Panc1 (cell line): ENCODE data around the gene COL23A1. TPM values are rescaled to one million over a fixed set of nuclear protein-coding genes. Genes with fewer than 3 reads are reported as not detected.

Experiments used
- ATAC-seq: fragments of 200-7000 bp; cut with Tn5 transposase; 2 replicates; pipeline ENCODE4 v1.9.1; 2020; ENCODE audit warnings: mild to moderate bottlenecking, moderate library complexity
- BruUV-seq: library from RNA; stranded (reverse); fragments of 400-500 nt; replicated peaks from 2 replicates; lab custom pipeline; 2021; lab: Mats Ljungman, UMichigan
- CTCF ChIA-PET: fragments of 300-600 bp; sonication (Branson Sonifier 250); formaldehyde crosslinking; loops from one replicate; lab custom pipeline; 2022; ENCODE audit warnings: antibody characterized with exemption; lab: Charles Lee
- POLR2A ChIA-PET: fragments of 300-600 bp; sonication (Branson Sonifier 250); formaldehyde crosslinking; loops from one replicate; lab custom pipeline; 2022; ENCODE audit warnings: antibody characterized with exemption; lab: Charles Lee
- DNase-seq: peaks from one replicate; pipeline ENCODE4 v3.0.0-alpha.2; 2010; ENCODE audit warnings: low read depth, low spot score
- H3K27ac ChIP-seq: 2 replicates; pipeline ENCODE4 v1.5.1; 2011; ENCODE audit warnings: mild to moderate bottlenecking, low read length, inconsistent platforms
- H3K27me3 ChIP-seq: fragments of 200-500 bp; sonication (Bioruptor generic); 2 replicates; pipeline ENCODE4 v1.6.0; 2014; ENCODE audit warnings: low read length, inconsistent platforms; ENCODE audit not compliant: control insufficient read depth, insufficient read depth
- H3K36me3 ChIP-seq: fragments of 200-500 bp; sonication (Bioruptor generic); 2 replicates; pipeline ENCODE4 v1.5.1; 2014; ENCODE audit warnings: inconsistent platforms, mild to moderate bottlenecking, low read length, moderate library complexity; ENCODE audit not compliant: control insufficient read depth, insufficient read depth
- H3K4me1 ChIP-seq: 2 replicates; pipeline ENCODE4 v1.5.1; 2011; ENCODE audit warnings: inconsistent platforms, mild to moderate bottlenecking, low read length, moderate library complexity; ENCODE audit not compliant: control insufficient read depth, insufficient read depth
- H3K4me3 ChIP-seq, 2 experiments: 2 replicates each; pipeline ENCODE4 v1.5.1; 2011 to 2012; ENCODE audit warnings: low read depth in 2 of 2, low read length in 2 of 2, mild to moderate bottlenecking in 2 of 2, inconsistent platforms in 1 of 2, moderate library complexity in 1 of 2
- H3K9me3 ChIP-seq: fragments of 200-500 bp; sonication (Bioruptor generic); 2 replicates; pipeline ENCODE4 v1.5.1; 2014; ENCODE audit warnings: low read depth, mild to moderate bottlenecking, inconsistent platforms, low read length, moderate library complexity; ENCODE audit not compliant: control insufficient read depth, insufficient read depth
- POLR2AphosphoS5 ChIP-seq: IDR thresholded peaks from 2 replicates; pipeline ENCODE4 v1.6.1; 2012; ENCODE audit warnings: mild to moderate bottlenecking, low read depth, low read length, moderate library complexity
- SIN3A ChIP-seq: IDR thresholded peaks from 2 replicates; pipeline ENCODE4 v1.6.1; 2012; ENCODE audit warnings: low read depth, mild to moderate bottlenecking, low read length, moderate library complexity, borderline replicate concordance; ENCODE audit not compliant: insufficient read depth
- TCF7L2 ChIP-seq: IDR thresholded peaks from 2 replicates; pipeline ENCODE4 v1.6.1; 2011; ENCODE audit warnings: mild to moderate bottlenecking, low read depth, low read length, inconsistent platforms
- in situ Hi-C: cut with HindIII; loops from 2 replicates; pipeline ENCODE4 v1.10.0; 2016; ENCODE audit warnings: low sequenced_read_pairs, low pct_unique_long_range_greater_than_20kb
- intact Hi-C: fragments of 100-400 bp; cut with micrococcal nuclease; formaldehyde crosslinking; loops from one replicate; pipeline ENCODE4 v1.10.0; 2022; ENCODE audit not compliant: unreplicated experiment
- total RNA-seq: library from RNA; stranded (reverse); gene quantifications from one replicate; pipeline ENCODE4 v1.2.1, GENCODE V29; 2021; ENCODE audit not compliant: unreplicated experiment
- TF ChIP-seq, protein P1 (sequence below): fragments of 450-650 bp; IDR thresholded peaks from 2 replicates; pipeline ENCODE4 v1.5.1; 2017; ENCODE audit warnings: mild to moderate bottlenecking
- TF ChIP-seq, protein P2 (sequence below), 2 experiments: IDR thresholded peaks; 2 replicates each; pipeline ENCODE4 v1.6.1; 2011 to 2012; ENCODE audit warnings: low read depth in 2 of 2, control low read depth in 1 of 2, low read length in 1 of 2, mild to moderate bottlenecking in 1 of 2, moderate library complexity in 1 of 2; ENCODE audit not compliant: insufficient read depth in 1 of 2

The COL23A1 gene
- total RNA-seq, 1 experiment from 2014 or later = 0.05 TPM

- ChIA-PET CTCF (no interaction called here), POLR2A (no interaction called here)
- in situ Hi-C loops = no loop called here
- Histone ChIP-seq H3K27me3 (peaks cover 4% of the 10 kb centered on the region), H3K4me3 (no peak overlapping the region), H3K27ac (no peak overlapping the region), H3K4me1 (peaks cover 8% of the 10 kb centered on the region), H3K36me3 (no peaks in the 10 kb centered on the region), H3K9me3 (no peaks in the 10 kb centered on the region; the same call in 1 of the 2 replicates)
- intact Hi-C loops = loop anchor here (2.0 to 10.0 kb wide), 3 partner anchors 173 to 311 kb away; partner anchors contain the start of gene COL23A1
- TF ChIP-seq POLR2AphosphoS5 (no peak), SIN3A (no peak), TCF7L2 (no peak)
- TF ChIP-seq, protein P1, sequence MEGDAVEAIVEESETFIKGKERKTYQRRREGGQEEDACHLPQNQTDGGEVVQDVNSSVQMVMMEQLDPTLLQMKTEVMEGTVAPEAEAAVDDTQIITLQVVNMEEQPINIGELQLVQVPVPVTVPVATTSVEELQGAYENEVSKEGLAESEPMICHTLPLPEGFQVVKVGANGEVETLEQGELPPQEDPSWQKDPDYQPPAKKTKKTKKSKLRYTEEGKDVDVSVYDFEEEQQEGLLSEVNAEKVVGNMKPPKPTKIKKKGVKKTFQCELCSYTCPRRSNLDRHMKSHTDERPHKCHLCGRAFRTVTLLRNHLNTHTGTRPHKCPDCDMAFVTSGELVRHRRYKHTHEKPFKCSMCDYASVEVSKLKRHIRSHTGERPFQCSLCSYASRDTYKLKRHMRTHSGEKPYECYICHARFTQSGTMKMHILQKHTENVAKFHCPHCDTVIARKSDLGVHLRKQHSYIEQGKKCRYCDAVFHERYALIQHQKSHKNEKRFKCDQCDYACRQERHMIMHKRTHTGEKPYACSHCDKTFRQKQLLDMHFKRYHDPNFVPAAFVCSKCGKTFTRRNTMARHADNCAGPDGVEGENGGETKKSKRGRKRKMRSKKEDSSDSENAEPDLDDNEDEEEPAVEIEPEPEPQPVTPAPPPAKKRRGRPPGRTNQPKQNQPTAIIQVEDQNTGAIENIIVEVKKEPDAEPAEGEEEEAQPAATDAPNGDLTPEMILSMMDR = no peak
- TF ChIP-seq, protein P2, sequence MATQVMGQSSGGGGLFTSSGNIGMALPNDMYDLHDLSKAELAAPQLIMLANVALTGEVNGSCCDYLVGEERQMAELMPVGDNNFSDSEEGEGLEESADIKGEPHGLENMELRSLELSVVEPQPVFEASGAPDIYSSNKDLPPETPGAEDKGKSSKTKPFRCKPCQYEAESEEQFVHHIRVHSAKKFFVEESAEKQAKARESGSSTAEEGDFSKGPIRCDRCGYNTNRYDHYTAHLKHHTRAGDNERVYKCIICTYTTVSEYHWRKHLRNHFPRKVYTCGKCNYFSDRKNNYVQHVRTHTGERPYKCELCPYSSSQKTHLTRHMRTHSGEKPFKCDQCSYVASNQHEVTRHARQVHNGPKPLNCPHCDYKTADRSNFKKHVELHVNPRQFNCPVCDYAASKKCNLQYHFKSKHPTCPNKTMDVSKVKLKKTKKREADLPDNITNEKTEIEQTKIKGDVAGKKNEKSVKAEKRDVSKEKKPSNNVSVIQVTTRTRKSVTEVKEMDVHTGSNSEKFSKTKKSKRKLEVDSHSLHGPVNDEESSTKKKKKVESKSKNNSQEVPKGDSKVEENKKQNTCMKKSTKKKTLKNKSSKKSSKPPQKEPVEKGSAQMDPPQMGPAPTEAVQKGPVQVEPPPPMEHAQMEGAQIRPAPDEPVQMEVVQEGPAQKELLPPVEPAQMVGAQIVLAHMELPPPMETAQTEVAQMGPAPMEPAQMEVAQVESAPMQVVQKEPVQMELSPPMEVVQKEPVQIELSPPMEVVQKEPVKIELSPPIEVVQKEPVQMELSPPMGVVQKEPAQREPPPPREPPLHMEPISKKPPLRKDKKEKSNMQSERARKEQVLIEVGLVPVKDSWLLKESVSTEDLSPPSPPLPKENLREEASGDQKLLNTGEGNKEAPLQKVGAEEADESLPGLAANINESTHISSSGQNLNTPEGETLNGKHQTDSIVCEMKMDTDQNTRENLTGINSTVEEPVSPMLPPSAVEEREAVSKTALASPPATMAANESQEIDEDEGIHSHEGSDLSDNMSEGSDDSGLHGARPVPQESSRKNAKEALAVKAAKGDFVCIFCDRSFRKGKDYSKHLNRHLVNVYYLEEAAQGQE (IDR thresholded peaks at IDR 0.05; ENCODE audit: insufficient read depth in 1 of 2, low read depth in 2 of 2, low read length in 1 of 2) = no peak
- DNase-seq (no peak), ATAC-seq (no peak)
- BruUV-seq = no TSS peak
These were observed 308.9 kb downstream of the COL23A1 start for GRCh38 chr5:178281331-178281730.

DNA sequence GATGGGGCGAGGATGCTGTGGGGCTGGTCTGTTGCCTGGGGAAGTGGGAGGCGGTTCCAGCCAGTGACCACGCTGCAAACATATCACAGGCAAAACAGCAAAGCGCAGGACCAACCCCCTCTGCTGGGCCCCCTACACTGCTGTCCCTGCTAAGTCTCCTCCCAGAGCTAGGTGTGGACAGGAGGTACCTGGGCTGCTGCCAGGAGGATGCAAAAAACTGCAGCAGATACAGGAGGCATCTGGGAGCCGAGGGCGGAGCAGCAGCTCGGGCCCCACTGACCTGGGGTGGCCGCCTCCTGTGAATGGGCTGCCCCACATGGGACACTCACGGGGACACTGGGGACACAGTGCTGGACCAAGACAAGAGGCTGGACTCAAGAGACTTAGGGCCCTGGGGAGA lies 309.6 kb downstream of the COL23A1 start:
- Histone ChIP-seq H3K4me1 (peaks cover 8% of the 10 kb centered on the region), H3K27ac (no peak overlapping the region), H3K27me3 (peaks cover 4% of the 10 kb centered on the region), H3K36me3 (no peaks in the 10 kb centered on the region), H3K9me3 (no peaks in the 10 kb centered on the region; the same call in 1 of the 2 replicates), H3K4me3 (no peak overlapping the region)
- ChIA-PET POLR2A (no interaction called here), CTCF (interaction anchor here (0.6 to 1.0 kb wide), 3 partner anchors 308 to 312 kb away, joined by 3 to 5 read pairs (median 3); partner anchors contain the start of gene COL23A1)
- in situ Hi-C loops = no loop called here
- DNase-seq = no peak
- no peak for ATAC-seq
- BruUV-seq = no TSS peak
- intact Hi-C loops = loop anchor here (2.0 to 10.0 kb wide), 3 partner anchors 174 to 312 kb away; partner anchors contain the start of gene COL23A1
- TF ChIP-seq TCF7L2 (no peak), POLR2AphosphoS5 (no peak)

DNA sequence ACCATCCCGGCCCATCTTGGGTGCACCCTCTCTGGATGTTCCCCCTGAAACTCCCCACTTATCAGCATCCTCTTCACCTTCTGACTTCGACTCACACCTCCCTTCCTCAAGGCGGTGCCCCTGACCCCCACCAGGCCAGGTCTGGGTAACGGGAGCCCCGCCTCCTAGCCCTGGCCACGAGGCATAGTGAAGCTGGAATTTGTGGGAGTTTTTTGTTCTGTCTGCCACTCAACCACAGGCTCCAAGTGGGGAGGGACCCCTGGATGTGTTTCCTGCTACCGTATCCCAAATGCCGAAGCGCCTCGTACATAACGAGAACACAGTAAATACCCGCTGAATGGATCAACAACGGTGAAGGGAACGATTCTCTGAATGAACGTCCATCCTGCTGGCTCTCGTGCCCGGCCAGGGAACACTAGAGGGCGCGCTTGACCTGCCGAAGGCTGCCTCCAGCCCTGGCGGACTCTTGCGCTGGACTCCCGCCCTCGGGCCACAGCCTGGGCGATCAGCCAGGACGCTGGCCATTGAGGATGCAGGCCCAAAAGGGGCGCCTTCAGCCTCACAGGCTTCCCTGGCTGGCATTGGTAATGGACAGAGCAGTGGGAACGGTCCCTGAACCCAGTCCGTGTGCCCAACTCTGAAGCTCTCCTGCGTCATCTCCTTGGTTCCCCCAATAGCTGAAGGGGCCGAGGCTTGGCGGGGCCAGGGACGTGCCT lies 310.3 kb downstream of the COL23A1 start:
- CTCF ChIA-PET = interaction anchor here (0.5 to 1.0 kb wide), 4 partner anchors 309 to 619 kb away, joined by 3 to 5 read pairs (median 3); partner anchors contain the start of gene COL23A1
- H3K9me3 ChIP-seq = no peaks in the 10 kb centered on the region; the same call in 1 of the 2 replicates
- H3K27me3 ChIP-seq = peaks cover 4% of the 10 kb centered on the region
- intact Hi-C loops = loop anchor here (2.0 to 10.0 kb wide), 3 partner anchors 175 to 312 kb away; partner anchors contain the start of gene COL23A1
- in situ Hi-C loops = no loop called here
- H3K36me3 ChIP-seq = no peaks in the 10 kb centered on the region
- no TSS peak for BruUV-seq
- H3K4me3 ChIP-seq = no peak overlapping the region
- POLR2A ChIA-PET = no interaction called here
- peak; percentile 94 for ATAC-seq
- no peak overlapping the region for H3K27ac ChIP-seq
- H3K4me1 ChIP-seq = peaks cover 8% of the 10 kb centered on the region
- TF ChIP-seq, protein P2 (IDR thresholded peaks at IDR 0.05; ENCODE audit: insufficient read depth in 1 of 2, low read depth in 2 of 2, low read length in 1 of 2) = 0 out of 4 replicates have a peak, but pooled peaks of 1 of the 2 experiments have one; percentile 37
- TF ChIP-seq, protein P1 = peak; percentile 95
- no peak for TF ChIP-seq TCF7L2
- DNase-seq = peak; percentile 41
